GM11168 (cell line): ENCODE measurements around the gene LY6G6C.
"Not testable (repeated sequence)": the region's sequence is repeated elsewhere in the genome, so short reads cannot be mapped to it uniquely, and the experiment has no call there.

ENCODE experiments used
- in situ Hi-C: fragments of 300-500 bp; cut with MboI; formaldehyde crosslinking; loops from one replicate; pipeline ENCODE4 v1.12.0; 2022; ENCODE audit warnings: low sequenced_read_pairs; ENCODE audit not compliant: unreplicated experiment

The LY6G6C gene

DNA sequence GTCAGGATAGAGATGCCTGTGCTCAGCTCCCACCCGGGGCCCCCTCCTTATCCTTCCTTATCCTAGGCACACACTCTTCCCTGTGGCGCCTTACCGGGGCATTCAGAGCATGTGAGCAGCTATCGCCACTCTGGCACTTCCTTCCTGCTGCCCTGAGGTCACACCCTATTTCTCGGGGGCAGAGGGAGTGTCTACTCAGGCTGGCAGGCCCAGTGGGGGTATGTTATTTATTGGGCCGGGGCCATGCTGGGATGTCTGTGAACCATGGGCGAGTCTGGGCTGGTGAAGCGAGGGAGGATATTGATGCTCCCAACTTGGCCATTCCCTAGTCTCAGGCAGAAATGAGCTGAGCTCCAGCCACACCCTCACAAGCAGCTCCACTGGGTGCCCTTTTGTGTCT is 10.3 kb downstream of the LY6G6C start:
- in situ Hi-C loops: no loop called here

DNA sequence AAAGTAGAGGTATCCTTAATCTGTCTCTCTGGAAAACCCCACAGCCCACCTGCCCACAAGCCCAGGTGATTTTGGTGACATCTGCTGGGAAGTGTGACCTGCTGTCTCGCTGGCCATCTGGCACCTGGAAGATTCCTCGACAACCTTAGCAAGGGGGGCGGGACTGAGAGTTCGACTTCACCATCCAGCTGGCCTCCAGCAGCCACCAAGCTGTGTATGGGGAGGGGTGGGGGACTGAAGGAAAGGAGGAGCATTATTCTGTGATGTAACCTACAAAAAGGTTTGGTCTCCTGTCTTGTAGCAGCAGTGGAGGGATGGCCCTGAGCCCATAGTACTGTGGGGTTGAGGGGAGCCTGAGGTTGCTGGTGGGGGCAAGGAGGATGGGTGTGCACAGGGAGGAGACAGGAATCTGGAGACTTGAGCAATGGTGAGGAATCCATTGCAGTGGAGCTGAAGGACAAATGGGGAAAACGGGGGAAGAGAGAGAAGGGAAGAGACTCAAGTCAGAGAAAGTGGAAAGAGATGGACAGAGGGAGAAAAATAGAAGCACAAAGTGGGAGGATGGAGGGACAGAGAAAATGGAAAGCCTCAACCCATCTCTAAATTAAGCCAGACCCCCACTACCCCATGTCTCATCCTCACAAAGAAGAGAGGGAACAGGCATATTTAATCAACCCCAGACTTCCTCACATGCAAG is 10.9 kb downstream of the LY6G6C start:
- in situ Hi-C loops: no loop called here

DNA sequence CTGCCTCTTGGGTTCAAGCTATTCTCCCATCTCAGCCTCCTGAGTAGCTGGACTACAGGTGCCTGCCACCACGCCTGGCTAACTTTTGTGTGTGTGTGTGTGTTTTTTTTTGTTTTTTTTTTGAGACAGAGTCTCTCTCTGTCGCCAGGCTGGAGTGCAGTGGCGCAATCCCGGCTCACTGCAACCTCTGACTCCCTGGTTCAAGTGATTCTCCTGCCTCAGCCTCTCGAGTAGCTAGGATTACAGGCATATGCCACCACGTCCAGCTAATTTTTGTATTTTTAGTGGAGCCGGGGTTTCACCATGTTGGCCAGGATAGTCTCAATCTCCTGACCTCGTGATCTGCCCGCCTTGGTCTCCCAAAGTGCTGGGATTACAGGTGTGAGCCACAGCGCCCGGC is 12.4 kb downstream of the LY6G6C start:
- in situ Hi-C loops: not testable (repeated sequence)

DNA sequence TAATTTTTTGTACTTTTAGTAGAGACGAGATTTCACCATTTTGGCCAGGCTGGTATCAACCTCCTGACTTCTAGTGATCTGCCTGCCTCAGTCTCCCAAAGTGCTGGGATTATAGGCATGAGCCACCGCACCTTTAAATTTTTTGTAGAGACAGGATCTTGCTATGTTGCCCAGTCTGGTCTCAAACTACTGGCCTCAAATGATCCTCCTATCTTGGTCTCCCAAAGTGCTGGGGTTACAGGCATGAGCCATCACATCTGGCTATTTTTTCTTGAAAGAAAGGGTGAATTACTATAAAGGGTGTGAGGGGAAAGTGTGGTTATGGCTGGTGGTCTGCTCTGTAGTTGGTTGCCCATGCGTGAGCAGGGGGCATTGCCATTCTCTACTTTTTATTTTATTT is 13.3 kb downstream of the LY6G6C start:
- in situ Hi-C loops: no loop called here

DNA sequence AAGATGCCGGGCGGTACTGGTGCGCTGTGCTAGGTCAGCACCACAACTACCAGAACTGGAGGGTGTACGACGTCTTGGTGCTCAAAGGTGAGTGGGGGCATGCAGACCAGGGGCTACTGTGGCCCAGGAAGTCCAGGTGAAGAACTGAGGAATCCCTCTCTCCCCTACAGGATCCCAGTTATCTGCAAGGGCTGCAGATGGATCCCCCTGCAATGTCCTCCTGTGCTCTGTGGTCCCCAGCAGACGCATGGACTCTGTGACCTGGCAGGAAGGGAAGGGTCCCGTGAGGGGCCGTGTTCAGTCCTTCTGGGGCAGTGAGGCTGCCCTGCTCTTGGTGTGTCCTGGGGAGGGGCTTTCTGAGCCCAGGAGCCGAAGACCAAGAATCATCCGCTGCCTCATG is 13.8 kb downstream of the LY6G6C start:
- in situ Hi-C loops: no loop called here

DNA sequence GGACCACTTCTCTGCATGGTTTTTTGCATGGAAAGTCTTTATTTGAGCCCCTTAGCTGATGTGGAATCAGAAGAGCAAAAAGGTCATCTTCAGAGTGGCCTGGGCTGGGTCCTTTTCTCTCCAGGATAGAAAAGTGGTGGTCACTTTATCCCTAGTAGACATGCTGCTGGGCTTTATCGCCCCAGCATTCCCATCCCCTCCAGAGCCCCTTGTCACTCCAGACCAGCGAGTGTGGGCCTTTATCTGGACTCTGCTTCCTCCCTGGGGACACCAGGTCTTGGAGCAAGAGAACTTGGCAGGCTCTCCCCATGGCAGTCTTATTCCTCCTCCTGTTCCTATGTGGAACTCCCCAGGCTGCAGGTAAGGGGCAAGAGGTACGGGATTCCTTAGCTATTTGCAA is 14.9 kb downstream of the LY6G6C start, which contains the start of gene LY6G6F:
Gene LY6G6F (plus strand): TSS at position 268 of the 400 bp plus-strand sequence. CDS start 41 bp downstream, at position 309.
- in situ Hi-C loops: no loop called here

DNA sequence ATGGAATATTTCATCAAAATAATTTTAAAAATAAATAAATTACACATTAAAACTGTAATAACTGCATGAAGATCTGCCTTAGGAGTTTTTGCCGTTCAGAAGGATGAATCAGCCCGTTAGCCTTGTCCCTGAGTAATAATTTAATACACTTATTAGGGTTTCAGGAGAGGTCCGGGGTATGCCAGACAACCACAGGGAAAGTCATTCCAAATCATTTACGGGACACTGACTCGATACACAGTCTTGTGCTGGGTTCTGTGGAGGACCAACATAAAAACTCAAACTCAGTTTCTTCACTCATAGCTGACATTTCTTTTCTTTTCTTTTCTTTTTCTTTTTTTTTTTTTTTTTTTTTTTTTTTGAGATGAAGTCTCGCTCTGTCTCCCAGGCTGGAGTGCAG is 15.6 kb downstream of the LY6G6C start:
- in situ Hi-C loops: no loop called here

DNA sequence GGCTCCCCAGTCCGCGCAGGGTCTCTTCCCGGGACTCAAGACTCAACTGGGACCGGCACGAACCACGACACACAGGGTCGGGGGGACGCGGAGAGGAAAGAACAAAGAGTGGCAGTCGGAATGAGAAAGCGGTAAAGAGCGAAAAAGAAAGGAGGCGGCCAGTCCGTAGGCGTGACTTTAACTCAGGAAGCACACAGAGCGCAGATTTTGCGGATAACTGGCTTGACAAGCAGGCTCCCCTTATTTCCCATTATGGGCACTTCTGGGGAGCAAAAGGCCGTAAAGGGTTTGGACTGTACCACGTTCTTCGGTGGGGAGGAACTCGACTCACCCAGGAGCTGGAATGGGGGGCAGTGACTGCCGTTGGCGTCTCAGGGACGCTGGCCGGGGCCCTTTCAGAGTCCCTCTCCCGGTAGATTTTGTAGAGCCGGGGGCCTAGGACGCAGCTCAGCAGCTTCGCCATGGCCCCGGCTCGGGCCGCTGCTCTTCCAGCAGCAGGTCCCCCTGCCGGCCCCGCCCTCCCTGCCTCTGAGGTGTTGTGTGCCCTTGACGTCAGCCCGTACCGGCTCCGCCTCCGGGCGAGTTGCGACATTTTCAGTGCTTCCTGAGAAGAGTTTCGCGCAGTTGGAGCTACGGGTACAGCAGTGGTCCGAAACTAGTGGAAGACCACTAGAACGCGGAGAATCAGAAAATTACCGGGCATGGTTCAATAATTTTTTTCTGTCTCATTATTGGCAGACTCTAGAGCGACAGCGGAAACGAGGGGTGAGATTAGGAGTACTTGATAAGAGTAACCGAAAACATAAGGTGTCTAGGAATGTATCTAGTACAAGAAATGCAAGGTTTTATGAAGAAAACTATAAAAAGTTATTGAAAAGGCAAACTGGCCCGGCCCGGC is 18.5 kb downstream of the LY6G6C start, which contains the start of gene ABHD16A:
Gene ABHD16A (minus strand): TSS at position 506 of the 898 bp plus-strand sequence. CDS start 43 bp downstream, at position 463.
- in situ Hi-C loops: no loop called here

DNA sequence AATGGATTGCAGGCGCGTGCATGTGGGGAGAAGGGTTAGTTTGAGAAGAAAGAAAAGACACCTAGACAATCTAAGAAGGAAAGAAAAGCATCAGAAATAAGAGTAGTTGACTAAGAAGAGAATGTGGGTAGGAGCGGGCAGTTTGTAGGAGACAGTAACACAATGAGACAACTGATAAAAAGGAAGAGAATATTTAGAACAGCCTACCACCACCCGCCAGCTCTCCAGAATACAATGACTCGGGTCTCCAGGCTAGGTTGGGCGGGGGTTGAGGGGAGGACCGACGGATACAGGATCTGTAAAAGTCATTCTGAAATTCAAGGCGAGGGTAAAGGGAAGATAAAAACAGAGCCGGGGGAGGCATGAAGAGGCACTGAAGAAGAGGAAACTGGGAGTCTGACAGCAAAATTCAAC is 19.1 kb downstream of the LY6G6C start:
- in situ Hi-C loops: no loop called here

DNA sequence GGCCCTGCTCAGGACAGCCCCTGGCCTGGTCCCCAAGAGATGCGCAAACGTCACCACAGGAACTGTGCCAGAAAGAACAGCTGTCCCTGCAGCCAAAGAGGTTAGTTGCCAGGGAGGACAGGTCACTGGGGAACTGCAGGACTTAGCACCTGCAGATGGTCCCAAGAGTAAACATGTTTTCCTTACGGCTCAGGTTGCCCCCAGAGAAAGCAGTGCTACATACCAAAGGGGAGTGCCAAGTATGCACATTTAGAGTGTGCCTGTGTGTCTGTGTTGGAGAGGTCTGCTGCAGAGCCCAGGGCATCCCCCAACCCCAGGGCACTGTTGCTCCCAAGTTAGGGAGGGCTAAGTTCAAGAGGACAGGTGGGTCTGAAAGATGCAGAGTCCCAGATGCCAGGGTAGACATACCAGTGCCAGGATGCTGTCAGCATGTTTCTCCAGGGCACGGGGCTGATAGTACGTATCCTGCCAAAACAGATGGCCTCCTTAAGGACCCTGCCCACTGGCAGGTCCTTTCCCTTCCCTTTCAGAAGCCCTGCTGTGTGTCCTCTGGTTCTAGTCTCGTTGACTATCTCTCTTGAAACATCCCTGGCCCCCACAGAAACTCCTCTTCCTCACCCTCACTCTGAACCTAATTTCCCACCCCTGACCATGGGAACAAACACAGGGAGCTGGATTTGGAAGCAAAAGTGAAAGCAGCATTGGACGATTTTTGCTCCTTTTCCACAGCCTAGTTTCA is 19.7 kb downstream of the LY6G6C start:
- in situ Hi-C loops: no loop called here

DNA sequence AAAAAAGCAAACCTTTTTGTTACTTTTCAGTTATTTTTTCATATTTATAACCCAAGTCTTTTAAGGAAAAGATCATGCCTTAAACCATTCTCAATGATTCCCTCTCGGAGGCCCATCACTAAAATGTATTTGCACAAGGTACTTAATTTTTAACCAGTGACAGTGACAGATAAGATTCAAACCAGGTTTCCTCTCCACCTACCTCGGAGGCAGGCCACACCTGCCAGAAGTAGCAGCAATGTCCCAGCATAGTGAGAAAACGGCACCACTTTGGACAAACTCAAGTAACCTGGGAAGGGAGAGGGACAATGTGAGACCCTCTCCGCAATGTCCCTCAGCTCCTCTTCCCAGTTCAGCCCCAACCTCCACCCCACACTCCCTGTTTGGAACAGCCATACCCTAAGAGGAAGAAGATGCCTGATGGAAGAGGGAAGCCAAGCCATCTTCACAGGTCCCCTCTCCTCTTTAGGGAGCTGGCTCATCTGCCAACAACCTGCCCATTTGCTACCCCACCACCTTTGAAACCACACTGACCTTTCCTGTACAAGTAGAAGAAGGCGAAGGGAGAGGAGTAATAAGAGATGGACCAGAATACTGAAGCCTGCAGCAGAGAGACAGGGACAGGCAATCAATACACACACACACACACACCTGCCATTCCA is 20.7 kb downstream of the LY6G6C start:
- in situ Hi-C loops: no loop called here

DNA sequence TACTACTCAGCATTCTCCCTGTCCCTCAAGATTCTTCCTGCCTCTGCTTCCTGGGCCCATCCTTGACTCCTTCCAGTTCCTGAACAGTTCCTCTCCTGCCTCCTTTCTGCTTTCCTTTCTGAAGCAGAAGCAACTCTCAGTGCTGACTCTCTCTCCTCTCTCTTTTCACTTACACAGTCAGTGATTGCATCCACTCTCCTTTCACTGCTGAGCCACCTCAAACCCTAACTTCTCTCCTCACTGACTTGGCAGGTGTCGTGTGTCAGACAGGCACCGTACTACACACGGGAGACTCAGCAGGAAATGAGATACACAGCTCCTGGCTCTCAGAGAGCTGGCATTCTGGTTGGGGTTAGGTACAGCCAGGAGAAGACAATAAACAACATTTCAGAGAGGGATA is 24.0 kb downstream of the LY6G6C start:
- in situ Hi-C loops: no loop called here

DNA sequence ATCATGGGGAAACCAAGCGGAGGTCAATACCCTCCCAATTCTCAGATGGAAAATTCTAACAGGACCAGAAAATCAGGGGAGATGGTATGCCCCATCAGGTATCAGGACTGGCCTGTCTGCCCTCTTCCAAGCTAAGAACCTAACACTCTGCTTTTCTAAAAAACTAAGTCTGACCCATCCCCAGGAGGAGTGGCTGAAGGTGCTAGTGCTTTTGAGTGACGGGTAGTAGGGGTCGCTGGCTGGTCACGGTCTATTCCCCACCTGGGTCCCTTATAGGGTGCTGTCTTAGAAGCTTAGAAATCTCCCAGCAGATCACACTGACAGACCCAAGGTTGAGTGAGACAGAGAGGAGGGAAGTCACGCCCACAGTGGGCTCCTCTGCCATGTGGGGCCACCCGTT is 28.0 kb downstream of the LY6G6C start:
- in situ Hi-C loops: no loop called here

DNA sequence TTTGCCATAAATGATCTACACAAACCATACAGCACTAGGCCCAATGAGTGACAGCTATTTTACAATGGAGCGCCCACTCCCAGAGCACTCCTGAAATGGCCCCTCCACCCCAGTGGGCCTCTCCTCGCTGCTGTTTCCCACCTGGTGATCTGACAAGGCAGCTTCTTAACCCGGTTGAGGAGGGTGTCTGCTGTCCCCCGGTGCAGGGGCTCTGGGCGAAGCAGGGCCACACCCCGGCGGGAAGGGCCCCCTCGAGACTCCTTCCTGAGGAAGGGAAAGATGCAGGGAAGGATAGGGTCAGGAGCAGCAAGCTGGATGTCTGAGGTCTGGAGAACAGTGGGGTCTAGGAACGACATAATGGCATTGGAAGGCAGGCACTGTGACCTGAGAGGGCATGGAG is 28.7 kb downstream of the LY6G6C start:
- in situ Hi-C loops: no loop called here

DNA sequence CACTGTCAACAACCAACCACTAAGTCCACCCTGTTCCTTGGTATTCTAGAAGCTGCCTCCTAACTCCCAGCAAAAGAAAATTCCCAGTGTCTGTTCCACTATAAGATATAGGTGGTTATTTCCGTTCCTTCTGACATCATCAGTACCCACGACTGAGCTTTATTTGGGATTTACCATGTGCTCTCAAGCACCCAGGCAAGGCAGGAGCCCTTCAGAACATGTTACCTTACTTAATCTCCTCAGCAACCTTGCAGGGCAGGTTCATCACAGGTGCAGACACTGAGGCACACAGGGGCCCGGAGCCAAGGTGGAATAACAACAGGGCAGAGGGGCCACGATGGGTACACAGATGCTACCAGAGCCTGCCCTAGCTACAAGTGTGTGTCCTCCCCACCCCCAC is 29.2 kb downstream of the LY6G6C start:
- in situ Hi-C loops: no loop called here

DNA sequence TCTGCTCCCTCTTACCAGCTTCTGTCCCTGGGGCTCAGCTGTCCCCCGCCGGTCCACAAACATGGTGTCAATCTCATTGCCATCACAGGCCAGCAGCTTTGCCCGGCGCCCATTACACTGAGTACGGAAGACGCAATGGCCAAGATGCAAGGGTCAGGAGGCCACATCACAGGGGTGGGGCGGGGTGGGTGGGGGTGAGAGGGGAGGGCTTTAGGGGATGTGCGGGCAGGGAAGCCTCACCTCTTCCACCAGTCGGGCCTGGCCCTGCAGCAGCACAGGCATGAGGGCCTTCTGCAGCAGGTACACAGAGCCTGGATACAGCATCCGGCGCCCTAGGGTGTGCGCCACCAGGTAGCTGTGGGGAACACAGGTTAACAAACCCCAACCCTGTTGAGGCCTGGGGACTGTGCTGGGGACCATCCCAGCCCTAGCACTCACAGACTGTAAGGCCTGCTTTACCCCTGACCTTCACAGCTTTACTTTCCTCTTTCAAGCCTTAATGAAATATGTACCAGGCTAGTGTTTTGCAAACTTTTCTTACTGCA is 29.9 kb downstream of the LY6G6C start:
- in situ Hi-C loops: no loop called here

DNA sequence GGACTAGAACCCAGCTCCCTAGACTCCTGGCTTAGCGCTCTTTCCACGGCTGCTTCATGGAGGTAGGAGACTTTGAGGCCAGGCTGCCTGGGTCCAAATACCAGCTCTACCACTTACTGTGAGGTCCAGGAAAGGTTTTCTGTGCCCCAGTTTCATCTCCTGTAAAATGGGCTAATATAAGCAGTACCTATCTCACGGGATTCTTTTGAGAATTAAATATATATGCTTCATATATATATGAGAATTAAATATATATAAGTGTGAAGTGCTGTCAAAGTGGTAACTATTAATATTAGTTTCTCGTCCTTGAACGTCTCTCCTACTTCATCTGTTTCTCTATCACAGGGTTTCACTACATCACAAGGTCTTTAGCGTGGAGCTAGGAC is 30.5 kb downstream of the LY6G6C start:
- in situ Hi-C loops: no loop called here

DNA sequence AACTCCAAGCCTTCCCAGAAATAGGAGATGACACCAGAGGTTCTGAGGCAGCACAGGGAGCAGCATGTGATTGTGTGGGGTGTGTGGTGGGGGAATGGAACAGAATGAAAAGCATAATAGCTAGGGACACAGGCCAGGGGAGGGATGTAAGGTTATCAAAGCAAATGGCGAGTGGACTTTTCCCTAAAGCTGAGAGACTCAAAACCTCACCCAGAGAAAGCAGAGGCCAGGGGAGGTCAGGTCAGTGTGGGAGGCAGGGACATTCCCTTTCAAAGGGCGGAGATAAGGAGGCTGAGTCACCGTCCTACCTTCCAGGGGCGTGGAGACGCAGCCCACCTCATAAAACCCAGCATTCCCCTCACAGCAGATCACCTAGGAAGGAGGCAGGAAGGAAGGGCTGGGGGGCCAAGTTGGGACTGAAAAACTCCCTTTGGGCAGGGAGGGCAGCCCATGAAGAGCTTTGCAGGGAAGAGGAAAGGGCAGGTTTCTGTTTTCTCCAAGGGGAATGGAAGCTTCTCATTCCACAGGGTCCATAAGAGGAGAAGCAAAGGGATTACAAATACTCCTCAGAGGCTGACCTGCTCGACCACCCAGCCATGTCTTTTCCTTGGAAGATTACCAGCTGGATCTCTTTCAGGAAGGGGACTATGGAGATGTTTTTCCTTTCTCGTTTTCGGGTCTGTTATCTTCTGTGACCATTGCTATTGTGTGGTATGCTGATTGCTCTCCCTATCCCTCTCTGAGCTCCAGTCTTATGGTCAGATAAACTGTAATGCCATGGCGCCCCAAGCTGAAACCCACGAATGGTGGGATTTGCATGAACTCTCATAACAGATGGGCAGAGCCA is 31.1 kb downstream of the LY6G6C start:
- in situ Hi-C loops: no loop called here
